DMS 273 treated with DMSO at 0.1 percent for 48 hours (cell line): ENCODE measurements around the gene PYGB.
A peak's percentile ranks its signal among the peaks of the same experiment; 100 is the strongest.

Experiments
- DNase-seq: peaks from one replicate; lab custom pipeline; 2025; lab: John Stamatoyannopoulos, UW

PYGB gene

DNA sequence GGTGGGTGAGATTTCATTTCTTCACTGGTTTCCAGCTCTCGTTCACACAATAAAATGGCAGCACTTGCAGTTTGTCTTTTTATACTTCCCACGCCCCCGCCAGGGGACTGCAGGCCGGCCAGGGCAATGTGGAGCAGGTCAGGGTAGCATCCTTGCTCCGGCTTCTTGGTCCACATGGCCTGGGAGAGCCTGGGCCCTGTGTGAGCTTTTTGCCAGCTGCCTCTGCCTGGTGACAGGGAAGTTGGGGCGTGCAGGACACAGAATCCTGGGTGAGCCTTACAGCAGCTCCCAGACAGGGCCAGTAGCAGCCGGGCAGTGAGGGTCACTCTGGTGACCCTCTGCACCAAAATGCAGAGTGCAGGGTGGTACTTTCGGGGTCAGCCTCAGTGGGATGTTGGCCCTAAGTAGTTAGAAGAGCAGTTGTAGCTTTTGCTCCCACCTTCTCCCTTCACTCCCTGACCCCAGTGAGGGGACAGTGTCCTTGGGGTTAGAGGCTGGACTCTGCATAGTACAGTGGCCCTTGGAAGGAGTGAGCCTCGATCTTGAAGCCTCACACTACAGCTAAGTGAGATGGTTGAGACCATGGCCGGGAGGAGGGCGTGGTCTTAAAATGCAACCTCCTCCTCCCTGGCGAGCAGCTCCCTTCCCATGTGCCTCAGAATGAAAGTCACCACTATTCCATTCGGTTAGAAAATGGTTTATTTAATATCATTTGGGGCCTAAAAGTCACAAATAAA is 23.8 kb downstream of the PYGB start:
- no peak for DNase-seq

DNA sequence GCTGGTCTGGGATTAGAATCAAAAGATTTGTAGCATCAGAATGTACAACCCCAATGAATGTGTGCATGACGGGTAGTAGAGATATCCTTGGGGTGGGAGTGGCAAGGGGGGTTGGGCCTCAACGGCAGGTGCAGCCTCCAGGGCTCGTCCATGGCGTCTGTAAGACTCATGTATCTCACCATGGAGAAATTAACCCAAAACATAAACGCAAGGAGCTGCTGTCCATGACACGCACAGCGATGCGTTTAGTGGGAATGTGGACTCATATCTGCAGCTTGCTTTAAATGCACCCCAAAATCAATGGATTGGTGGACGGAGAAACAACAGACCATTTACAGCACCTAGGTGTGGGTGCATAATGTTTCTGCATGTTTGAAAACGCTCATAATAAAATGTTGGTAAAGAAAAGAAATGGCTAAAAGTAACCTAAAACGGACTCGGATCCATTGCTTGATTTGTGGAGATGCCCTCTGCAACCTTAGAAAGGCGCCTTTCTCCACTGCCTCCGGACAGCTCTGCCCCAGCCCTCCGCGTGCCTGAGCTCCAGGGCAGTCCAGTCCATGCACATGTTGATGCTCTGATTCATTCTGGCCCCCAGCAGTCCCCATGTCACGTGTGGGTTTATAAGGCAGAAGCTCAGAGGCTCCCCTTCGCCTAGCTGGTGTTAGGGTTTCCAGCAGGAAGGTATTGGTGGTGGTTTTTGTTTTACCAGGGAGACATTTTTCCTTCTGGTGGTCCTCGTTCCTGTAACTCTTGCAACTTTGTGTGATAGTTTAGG is 24.5 kb downstream of the PYGB start:
- no peak for DNase-seq

DNA sequence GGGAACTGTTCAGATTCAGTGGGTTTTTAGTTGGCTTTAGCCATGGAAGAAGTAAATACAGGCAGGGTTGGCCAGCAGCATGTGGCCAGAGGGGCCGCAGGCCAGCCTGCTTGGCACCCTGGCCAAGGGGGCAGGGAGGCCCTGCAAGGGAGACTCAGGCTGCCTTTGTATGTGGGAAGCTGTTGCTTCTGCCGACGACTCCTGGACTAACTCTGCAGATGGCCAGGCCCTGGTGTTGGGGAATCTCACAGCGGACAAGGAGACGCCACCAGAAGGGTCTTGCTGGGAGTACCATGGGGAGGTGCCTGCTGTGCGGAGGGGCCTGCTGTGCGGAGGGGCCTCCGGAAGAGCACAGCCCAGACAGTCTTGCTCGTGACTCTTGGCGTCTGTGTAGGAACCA is 25.2 kb downstream of the PYGB start:
- DNase-seq: no peak

DNA sequence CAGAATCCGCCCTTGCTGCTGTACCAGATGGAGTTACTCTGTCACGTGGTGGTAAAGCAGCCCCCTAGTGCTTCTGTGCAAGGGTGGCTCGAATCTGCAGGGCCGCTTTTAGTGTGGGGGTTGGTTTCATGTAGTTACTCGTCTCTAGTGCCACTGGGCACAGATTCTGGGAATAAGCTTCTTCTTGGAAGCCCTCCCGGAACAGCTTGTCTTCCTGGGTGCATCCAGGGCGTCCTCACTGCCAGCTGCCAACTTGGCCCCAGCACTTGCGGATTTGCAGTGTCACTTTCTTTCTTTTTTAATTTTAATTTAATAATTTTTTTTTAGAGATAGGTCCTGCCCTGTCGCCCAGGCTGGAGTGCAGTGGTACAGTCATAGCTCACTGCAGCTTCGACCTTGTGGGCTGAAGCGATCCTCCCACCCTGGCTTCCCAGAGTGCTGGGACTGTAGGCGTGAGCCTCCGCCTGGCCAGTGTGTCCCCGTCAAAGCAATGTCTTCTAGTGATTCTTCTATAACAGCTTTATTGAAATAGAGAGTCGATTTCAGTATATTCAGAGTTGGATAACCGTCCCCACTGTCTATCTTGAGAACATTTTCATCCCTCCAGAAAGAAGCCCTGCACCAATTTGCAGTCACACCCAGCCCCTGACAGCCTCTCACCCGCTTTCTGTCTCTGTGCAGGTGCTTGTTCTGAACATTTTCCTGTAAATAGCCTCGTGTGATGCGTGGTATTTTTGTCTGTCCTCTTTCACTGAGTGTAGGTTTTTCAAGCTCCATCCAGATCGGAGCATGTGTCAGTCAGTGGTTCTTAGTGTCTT is 25.9 kb downstream of the PYGB start:
- DNase-seq: peak; percentile 51

DNA sequence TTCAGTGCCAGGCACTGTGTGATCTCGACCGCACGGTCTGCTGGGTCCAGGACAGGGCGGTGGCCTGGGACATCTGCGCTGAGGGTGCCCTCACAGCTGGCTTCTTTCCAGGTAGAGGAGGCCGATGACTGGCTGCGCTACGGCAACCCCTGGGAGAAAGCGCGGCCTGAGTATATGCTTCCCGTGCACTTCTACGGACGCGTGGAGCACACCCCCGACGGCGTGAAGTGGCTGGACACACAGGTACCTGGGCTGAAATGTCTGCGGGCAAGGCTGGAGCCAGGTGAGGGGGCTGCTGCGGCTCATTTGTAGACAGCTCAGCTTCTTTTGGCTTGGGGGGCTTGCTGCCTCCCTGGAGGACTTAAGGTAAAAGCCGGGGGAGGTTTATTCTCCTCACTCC is 26.6 kb downstream of the PYGB start:
- DNase-seq: no peak

DNA sequence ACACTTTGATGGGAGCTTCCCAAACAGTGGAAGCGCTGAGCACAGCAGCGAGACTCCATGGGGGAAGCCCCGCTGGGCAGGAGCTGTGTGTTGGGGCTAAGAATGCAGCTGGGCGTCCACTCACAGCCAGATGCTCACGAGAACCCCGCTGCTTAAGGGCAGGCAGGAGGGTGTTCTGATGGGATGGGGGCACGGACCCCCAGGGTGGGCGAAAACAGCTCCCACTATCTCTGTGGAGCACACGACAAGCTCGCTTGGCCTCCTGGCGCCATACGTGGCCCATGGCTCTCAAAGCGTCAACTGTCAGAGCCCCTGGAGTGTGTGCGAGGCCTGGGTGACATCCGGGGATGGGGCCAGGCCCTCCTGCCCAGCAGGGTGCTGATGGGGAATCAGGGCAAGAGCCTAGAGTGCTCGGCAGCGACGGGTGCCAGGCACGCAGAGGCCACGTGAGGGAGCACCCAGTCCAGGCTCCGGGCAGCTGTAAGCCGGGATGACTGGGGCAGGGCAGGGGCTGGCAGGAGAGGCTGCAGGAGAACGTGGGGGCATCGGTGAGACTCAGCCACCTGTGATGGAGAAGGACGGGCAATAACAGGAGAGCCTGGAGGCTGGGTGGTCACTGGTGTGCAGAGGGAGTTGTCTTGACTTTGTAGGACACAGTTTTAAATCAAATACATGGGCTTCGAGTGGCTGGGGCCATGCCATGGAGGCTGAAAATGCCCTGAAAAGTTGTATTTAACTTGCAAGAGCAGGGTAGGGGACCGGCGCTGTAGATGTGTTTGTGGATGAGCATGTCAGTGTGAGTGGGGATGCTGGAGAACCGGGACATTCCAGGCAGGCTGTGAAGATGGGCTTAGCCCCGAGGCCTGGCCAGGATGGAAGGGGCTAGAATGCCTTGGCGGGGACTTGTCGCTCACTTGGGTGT is 27.3 kb downstream of the PYGB start:
- no peak for DNase-seq

DNA sequence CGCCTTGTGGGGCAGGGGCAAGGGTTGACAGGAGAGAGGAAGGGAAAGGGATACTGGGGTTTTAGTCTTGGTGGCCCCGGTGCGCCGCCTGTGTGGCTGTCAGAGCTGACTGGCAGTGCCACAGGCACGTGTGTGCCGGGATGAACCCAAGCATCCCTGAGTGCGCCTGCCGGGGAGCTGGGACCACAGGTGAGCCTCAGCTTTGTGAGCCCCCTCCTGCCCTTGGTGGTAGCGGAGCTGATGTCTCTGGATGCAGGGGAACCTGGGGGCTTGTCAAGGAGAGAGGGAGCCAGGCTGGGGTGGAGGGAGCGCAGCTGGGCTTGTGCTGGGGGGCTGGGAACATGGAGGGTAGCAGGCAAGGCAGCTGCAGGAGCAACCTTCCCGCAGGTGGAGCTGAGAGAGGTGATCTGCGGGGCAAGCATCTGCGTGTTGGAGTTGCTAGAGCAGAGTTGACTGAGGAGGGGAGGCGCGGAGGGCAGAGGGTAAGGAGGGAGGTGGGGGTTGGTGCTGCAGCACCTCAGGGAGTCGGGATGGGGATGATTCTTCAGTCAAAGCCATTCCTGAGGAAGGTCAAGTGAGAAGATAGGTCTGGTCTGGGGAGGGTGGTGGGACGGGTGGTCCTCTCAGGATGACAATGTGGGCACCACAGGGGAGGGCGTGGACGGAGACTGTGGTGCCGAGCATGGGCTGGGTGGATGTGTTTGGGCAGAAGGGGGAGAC is 28.1 kb downstream of the PYGB start:
- DNase-seq: no peak

DNA sequence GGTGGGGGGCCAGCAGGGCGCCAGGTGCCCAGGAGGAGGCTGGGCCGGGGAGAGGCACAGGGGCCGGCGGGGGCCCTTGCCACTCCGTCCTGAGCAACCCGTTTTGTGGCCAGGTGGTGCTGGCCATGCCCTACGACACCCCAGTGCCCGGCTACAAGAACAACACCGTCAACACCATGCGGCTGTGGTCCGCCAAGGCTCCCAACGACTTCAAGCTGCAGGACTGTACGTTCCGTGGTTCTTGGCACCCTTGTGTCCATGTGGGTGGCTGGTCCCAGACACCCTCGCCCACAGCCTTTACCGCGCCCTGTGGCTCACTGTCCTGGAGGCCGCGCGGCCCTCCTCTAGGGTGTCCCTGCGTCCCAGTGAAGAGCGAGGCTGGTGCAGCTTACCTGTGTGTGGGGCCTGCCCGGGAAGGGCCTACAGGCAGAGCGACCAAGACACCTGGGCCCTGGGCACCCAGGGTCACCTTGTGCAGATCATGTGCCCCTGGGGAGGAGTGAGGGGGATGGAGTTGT is 28.7 kb downstream of the PYGB start:
- no peak for DNase-seq

DNA sequence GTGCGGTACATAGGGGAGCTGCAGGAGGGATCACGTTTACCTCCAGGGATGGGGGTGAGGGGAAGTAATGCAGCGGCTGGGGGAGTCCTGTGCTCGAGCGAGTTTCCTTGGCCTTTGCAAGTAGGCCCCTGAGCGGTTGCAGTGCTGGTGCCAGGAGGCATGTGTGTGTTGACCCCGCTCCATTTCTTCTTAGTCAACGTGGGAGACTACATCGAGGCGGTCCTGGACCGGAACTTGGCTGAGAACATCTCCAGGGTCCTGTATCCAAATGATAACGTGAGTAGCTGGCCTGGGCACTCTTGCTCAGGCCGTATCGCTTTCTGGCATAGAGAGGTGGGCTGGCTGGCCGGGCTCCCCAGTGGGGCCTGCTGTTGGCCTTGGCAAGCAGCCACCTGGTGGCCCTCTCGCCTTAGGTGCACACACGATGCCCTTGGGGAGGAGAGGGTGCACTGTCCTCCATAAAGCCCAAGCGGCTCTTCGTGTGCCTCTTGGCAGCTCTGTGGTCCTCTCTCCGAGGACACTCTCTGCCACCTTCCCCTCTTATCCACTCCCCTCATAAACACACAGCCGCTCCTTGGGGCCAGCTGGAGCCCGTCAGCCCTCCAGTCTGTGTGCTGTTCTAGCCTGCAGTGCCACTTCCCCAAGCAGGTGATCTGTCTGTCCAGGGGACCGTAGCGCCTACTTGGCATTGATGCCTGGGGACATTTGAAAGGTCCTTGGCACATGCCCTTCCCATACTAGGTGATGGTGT is 29.3 kb downstream of the PYGB start:
- no peak for DNase-seq

DNA sequence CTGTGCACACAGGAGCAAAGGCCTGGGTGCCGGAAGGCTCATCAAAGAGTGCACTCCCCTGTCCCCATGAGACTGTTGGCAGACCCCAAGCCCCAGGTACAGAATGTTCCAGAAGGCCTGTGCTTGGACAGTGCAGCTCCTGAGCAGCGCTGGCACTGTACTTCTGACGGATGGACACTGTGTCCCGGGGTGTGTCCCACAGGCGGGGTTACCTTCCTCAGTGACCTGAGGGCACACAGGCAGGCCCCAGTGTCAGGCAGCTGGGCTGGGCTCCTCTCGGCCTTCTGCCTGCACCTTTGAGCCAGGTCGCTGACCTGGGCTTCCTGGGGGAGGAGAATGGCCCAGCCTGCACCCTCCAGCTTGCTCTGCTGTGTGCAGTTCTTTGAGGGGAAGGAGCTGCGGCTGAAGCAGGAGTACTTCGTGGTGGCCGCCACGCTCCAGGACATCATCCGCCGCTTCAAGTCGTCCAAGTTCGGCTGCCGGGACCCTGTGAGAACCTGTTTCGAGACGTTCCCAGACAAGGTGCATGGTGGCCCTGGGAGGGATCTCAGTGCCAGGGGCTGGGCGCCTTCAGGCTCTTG is 30.1 kb downstream of the PYGB start:
- no peak for DNase-seq

DNA sequence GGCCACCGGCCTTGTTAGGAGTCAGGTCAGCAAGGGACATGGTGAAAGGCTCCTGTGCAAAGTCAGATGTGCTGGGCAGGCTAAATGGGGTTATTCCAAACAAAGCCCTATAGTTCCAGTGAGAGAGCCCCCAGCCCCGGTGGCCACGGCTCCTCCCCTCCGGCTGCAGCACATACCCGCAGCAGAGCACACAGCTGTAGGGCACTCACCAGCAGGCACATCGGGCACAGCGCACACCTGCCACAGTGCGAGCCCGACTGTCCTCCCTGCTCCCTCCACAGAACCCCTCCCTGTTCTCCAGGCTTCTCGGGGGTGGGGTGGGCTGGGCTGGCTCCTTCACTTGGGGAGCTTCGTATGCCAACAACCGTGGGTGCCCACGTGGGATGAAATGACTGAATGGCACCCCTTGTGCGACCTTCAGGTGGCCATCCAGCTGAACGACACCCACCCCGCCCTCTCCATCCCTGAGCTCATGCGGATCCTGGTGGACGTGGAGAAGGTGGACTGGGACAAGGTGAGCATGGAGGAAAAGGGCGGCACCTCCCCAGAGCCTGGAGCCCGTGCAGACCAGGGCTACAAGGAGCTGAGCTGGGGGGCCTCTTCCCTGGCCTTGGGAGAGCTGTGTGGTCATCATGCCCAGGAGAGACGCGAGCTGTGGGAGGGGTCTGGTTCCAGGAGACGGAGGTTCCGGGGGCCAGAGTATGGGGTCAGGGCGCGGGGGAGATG is 30.9 kb downstream of the PYGB start:
- DNase-seq: no peak

DNA sequence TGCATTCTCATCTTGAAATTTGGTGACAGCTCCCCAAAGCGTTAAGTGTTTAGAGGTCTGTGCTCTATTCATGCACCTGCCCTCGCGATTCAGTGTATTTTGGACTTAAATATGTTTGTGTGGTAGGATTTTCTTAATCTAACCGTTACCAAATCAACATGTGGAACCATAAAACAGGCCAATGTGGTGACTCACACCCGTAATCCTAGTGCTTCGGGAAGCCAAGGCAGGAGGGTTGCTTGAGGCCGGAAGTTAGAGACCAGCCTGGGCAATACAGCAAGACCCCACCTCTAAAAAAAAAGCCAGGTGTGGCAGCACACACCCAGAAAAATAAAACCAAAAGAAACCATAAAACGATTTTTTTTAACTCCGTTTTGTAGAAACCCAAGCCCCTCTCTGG is 31.5 kb downstream of the PYGB start:
- DNase-seq: no peak

DNA sequence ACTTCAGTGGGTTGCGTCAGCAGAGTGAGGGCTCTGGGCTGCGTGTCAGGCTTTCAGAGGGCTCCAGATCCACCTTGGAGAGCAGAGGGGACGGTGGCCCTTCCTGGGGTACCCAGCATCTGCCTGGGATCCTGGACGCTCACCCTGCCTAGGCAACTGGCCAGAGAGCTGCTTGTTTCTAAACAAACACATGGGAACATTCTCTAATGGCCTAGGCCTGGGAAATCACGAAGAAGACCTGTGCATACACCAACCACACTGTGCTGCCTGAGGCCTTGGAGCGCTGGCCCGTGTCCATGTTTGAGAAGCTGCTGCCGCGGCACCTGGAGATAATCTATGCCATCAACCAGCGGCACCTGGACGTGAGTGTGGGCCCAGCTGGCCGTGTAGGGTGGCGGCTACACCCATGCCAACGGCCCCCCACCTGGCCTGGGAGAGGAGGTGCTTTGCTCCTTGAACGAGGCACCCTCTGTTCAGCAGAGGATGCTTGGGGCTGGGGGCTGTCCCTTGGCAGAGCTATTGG is 32.2 kb downstream of the PYGB start:
- DNase-seq: no peak

DNA sequence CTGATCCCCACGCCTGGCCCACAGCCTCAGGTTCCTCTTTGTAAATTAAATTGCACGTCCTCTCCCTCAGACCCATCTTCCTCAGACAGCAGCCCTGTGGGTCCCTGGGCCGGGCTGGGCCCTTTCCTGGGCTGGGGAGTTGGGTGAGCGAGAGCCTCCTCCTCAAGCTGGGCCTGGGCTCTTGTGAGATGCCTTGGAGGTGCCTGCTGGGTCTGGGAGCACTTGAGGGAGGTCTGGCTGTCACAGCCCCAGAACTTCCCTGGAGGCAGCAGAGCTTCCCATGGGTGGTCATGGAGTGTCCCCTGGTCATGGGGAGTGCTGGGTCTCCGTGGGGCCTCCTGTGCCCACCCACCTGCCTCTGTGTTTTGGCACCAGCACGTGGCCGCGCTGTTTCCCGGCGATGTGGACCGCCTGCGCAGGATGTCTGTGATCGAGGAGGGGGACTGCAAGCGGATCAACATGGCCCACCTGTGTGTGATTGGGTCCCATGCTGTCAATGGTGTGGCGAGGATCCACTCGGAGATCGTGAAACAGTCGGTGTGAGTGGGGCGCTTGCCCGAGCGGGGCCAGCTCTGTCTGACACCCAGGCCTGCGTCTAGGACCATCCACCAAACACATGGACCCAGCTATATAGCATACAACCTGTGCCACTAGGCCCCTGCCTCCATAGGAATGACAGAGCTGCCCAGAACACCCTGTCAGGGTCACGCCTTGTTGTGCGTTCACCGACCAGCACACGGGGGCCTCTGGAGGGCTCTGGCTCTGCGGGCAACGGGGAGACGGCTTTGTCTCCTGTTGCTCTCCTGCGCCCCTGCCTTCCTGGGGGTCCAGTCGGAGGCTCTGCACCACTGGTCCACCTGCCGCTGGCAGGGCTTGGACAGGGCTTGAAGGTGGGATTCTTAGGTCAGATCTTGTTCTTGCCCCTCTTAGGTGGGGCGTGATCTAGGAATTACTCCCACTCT is 33.0 kb downstream of the PYGB start:
- DNase-seq: no peak

DNA sequence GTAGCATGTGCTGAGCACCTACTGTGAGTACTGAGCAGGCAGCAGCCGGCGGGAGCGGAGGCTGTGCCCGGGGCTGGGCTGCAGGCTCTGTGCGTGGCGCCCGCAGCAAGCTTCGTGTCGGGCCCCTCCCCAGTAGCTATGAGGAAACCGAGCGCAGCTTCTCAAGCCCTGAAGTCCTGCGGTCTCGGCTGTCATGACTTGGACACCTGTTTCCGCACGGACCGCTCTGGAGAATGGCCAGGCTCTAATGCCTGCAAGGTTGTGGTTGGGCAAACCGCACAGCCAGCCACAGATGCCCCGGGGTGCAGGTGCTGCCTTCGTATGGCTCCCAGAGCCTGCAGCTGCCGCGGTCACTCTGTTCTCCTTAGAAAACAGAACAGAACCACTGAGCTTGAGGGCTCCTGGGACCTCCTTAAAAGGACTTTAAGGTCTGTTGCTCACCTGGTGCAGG is 33.7 kb downstream of the PYGB start:
- no peak for DNase-seq

DNA sequence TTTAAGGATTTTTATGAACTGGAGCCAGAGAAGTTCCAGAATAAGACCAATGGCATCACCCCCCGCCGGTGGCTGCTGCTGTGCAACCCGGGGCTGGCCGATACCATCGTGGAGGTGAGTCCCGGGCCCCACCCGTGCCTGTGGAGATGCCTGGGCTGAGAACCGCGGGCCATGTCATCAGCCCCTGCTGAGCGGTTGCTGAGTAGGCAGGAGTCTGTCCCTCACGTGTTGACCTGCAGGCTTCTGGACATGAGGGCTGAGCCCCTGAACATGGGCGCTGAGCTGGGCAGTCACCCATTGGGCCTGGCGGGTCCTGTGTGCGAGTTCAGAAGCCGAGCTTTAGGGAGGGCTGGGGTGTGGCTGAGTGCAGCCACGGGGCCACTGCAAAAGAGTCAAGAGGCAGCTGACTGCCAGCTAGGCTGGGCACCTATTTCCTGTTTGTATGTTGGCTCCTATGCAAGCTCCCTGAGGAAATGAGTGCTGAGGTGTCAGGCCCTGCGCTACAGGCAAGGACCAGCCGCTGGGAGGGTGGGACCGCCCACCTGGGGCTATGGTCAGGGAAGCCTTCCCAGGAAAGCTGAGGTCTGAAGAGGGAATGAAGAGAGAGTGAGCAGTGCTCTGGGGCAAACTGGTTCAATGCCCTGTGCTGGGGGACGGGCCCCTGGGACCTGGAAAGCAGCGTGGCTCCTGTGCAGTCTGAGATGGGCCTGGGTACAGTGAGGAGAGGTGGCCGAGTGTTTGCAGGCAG is 34.3 kb downstream of the PYGB start:
- DNase-seq: no peak

DNA sequence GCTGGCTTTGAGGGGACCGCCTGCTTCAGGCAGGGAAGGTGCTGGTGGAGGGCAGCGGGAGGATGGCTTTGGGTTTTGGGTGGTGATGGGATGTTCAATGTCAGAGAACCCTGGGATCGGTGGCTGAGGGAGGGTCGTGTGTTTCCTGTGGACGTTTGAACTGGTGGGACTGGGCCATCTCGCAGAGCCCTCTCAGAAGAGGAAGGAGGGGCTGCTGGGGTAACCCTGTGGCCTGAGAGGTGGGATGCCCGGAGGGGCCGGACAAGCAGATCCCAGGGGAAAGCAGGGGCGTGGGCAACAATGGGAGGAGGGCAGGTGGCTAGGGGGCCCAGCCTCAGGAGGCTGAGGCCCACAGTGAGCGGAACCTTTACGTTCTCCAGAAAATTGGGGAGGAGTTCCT is 34.9 kb downstream of the PYGB start:
- DNase-seq: no peak
